OCI-LY3 (cell line): ENCODE measurements around the gene SDK2.

ENCODE experiments used
- CTCF ChIP-seq: fragments of 200-600, 300-600 bp; sonication (generic); IDR thresholded peaks from 2 replicates; pipeline ENCODE4 v1.5.1; 2014; ENCODE audit warnings: antibody characterized with exemption, low read length, low read depth
- EZH2phosphoT487 ChIP-seq: fragments of 200-600 bp; shearing (Covaris generic); IDR thresholded peaks from 2 replicates; pipeline ENCODE4 v1.6.1; 2018; ENCODE audit warnings: antibody characterized with exemption, mixed run types, low read depth

- TF ChIP-seq CTCF (no peak), EZH2phosphoT487 (no peak)
Measured at GRCh38 chr17:73351764-73352163, 292.5 kb downstream of the SDK2 start.
